GM18861 (cell line): ENCODE results near the gene HAGH.

Experiments
- ATAC-seq: cut with Tn5 transposase; IDR thresholded peaks from one replicate; pipeline ENCODE4 v1.9.1; 2021; ENCODE audit not compliant: unreplicated experiment

Gene HAGH

DNA sequence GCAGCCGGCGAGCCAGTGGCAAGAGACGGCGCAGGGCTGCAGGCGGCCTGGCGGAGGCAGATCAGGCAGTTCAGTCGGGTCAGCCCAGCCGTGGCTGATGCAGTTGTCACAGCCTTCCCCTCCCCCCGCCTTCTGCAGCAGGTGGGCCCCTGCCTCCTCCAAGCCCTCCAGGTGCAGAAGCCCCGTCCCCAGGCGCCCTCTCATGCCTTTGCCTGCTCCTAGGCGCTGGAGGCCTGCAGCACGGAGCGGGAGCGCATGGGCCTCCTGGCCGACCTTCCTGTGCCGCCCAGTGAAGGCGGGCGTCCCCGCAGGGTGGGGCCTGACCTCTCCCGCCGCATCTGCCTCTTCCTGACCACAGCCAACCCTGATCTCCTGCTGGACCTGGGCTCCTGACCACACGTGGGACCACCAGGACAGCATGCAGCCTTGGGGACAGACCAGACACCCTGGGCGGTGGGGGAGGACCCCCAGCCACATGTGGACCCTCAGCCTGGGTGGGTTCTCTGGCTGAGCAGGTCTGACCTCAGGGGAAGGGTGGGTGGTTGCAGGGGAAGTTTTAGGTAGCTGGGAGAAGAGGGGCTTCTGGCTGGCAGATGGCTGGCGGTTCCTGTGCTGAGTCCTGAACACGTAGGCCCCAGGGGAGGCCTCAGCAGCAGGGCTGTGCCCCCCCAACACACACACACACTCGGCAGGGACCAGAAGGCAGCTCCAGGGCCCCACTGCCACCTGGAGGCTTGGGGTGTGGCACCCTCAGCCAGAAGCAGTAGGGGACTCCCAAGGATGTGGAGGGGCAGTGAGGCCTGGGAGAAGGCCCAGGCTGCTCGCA lies 50.6 kb downstream of the HAGH start:
- no peak for ATAC-seq

DNA sequence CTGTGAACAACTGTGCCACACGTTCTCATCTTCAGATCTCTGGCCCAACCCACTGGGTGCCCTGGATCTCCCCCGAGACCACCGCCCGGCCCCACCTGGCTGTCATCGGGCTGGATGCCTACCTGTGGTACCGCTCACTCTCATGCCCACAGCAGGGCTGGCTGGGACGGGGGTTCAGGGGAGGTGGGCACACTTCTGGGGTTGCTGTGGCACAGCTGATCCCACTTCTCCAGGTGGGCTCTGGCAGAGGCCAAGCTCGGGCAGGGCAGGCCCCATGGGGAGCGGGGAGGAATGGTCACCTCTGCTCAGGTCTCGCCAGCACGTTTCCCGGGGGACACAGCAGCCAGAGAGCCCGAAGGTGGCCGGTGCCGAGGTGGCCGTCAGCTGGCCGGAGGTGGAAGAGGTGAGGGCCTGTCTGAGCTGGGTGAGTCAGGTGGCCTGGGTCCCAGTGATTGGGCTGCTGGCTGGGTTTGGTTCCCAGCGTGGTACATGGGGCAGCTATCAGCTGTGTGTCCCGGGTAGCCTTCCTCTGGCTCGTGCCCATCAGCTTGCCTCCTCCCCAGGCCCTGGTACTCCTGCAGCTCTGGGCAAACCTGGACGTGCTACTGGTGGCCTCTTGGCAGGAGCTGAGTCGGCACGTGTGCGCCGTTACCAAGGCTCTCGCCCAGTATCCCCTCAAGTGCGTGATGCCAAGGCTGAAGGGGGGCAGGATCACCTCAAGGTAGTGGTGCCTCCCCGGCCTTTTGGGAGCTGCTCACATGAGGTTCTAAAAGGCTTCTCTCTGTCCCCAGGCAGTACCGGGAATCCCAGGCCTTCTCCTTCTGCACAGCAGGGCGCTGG lies 51.4 kb downstream of the HAGH start:
- no peak for ATAC-seq

DNA sequence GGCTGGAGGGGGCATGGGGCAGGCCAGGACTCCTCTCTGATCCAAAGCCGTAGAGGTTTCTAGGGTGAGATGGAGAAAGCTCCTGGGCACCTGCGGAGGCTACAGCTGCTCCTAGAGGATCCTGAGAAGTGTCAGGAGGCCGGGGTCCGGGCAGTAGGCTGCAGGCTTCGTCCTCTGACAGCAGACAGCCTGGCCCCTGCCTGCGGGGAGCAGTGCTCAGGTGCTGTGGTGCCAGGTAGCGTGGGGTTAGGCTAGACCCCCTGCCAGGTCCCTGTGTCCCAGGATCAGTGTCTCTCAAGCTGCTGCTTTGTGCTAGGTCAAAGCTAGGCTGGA lies 52.2 kb downstream of the HAGH start:
- ATAC-seq = no peak

DNA sequence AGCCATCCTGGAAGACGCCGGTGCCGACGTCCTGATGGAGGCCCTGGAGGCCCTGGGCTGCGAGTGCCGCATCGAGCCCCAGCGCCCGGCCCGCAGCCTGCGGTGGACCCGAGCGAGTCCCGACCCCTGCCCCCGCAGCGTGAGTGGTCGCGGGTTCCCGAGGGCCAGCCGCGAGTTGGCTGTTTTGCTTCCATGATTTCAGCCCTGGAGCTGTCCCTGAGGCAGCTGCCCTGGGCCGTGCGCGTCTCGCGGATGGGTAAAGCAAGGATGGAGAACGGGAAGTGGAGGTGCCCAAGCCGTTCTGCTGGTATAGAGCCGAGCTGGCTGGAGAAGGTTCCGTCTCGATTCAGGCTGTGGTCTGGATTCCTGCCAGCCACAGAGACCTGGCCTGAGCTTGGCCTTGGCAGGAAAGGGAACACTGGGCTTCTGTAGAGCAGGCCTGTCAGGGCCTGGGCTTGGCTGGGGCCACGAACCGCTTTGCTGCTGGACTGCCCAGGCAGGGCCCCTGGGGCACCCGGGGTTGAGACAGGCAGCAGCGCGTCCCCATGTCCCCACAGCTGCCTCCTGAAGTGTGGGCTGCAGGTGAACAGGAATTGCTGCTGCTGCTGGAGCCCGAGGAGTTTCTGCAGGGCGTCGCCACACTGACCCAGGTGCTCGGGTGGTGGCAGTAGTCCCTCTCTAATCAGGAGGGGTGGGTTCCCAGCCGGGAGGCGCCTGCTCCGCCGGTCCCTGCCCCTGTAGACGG lies 52.8 kb downstream of the HAGH start:
- ATAC-seq = no peak

DNA sequence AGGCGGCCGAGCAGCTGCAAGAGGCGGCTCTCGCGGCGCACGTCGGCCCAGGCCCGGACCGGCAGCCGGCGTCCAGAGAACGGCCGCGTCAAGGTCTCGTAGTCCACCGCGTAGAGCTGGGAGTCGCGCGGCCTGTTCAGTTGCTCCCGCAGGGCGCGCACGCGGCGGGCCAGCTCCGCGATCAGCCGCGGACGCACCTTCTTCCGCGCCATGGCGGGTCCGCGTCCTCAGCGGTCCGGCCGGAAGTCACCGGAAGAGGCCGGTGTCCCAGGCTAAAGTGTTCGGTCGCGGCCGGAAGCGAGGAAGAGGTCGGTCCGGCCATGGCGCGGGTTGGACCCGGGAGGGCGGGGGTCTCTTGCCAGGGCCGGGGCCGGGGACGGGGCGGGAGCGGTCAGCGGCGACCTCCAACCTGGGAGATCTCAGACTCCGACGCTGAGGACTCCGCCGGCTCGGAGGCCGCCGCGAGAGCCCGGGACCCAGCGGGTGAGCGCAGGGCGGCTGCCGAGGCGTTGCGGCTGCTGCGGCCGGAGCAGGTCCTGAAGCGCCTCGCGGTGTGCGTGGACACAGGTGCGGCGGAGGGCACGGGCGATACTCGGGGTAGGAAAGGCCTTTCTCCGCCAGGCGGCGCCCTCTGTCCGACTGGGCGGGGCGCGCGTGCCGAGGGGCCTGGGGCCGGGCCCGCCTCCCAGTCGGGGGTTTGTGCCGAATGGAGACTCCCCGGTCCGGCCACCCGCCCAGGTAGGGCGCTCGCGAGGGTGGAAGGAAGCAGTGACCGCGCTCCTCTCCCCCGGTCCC lies 53.5 kb downstream of the HAGH start, which contains the start of gene MRPS34:
Gene MRPS34 (minus strand): TSS at position 227 of the 795 bp plus-strand sequence. CDS start 15 bp downstream, at position 212.
- peak; percentile 39 for ATAC-seq

DNA sequence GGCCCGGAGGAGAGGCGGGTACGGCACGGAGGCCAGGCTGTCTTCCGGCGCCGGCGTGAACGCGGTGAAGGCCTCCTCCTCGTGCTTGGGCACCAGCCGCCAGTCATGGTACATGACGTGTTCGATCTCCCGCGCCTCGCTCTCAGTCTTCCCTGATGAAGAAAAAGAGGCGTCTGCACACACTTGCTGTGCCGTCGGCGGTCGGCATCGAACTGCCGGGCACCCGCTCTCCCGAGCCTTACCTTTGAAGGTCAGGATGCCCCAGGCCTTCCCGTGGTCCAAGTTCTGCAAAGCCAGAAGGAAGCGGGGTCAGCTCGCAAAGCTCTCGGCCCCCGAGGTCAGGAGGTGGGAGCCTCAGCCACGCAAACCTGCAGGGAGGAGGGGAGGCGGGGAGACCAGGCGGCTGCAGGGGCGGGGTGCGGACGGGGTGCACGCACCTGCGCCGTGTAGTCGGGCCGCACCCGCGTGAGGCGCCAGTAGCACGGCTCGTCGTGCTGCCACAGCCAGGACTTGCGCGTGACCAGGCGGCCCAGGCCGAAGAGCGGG lies 54.2 kb downstream of the HAGH start, which contains the start of gene EME2:
Gene EME2 (plus strand): TSS at position 449 of the 546 bp plus-strand sequence. CDS start 418 bp downstream, outside the sequence.
- ATAC-seq = no peak

DNA sequence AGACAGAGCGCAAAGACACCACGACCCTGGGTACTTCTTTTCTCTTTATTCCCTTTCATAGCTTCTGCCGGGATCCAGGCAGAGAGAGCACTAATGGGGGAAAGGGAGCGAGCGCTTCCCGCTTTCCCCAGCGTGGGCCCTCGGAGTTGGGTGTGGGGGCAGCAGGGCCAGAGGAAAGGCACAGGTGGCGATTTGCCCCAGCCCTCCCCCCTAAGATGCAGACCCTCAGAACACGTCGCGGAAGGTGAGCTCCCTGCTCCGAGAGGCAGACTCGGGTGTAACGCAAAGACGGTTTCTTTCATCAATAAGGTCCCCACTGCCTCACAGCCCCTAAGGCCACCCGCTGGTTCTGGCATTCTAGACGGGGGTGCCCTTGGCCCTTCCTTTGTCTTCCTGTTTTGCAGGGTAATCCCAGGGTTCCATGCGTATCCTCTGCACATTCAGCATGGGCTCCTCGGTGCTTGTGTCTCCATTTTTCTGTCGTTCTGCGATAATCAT lies 54.7 kb downstream of the HAGH start:
- ATAC-seq = no peak

DNA sequence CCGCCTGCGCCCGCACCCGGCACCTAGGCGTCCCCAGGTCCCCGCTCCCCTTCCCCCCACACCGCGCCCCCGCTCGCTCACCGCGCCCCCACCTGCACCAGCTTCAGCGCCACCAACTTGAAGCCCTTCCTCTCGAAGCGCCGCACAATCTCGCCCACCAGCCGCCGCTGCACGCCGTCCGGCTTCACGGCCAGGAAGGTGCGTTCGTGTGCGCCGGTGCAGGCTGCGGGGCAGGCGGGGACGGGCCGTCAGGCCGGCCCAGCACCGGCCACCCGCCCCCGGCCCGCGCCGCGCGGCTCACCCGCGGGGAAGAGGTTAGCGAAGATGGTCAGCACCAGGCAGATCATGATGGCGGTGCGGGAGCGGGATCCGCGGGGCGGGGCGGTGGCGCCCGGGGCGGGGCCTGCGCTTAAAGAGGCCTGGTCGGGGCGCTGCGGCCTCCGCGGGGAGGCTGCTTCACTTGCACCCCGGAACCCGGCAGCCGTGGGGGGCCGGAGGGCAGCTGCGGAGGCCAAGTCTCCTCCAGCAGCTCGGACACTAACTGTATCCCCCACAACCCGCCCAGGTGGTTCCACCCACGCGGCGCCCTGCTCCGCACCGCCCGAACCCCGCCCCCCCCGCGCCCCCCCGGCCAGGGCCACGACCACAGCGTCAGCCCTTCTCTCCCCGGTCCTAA lies 55.3 kb downstream of the HAGH start, which contains the start of gene NME3:
Gene NME3 (minus strand): TSS at position 356 of the 676 bp plus-strand sequence. CDS start 9 bp downstream, at position 347.
- ATAC-seq = no peak

DNA sequence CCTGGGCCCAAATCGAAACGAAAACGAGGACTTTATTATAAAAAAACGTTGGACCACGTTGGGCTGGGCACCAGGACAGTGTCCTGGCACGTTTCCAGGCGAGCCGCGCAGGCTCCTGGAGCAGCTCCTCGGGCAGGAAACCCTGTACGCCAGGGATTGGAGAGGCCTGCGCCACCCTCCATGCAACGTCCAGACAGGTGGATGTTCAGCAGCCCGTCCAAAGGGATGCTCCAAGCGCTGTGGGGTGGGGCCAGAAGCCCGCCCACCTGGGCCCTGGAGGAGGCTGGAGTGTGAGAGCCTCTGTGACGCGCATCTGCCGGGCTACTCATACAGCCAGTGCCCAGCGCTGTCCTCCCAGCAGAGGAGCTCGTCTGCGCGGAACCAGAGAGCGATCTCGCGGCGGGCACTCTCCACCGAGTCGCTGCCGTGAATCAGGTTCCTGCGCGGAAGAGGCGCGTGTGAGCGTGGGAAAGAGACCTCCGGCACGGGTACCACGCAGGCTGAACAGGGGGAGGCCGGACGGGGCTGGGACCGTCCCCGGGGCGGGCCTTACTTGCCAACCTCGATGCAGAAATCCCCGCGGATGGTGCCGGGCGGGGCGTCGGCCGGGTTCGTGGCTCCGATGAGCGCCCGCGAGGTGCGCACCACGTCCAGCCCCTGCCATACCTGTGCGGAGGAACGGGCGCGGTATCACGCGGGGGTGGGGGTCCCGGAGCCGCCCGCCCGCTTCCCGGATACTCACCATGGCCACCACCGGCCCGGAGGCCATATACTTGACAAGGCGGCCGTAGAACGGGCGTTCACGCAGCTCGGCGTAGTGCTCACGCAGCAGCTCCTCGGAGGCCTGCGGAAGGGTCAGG lies 56.1 kb downstream of the HAGH start:
- no peak for ATAC-seq

DNA sequence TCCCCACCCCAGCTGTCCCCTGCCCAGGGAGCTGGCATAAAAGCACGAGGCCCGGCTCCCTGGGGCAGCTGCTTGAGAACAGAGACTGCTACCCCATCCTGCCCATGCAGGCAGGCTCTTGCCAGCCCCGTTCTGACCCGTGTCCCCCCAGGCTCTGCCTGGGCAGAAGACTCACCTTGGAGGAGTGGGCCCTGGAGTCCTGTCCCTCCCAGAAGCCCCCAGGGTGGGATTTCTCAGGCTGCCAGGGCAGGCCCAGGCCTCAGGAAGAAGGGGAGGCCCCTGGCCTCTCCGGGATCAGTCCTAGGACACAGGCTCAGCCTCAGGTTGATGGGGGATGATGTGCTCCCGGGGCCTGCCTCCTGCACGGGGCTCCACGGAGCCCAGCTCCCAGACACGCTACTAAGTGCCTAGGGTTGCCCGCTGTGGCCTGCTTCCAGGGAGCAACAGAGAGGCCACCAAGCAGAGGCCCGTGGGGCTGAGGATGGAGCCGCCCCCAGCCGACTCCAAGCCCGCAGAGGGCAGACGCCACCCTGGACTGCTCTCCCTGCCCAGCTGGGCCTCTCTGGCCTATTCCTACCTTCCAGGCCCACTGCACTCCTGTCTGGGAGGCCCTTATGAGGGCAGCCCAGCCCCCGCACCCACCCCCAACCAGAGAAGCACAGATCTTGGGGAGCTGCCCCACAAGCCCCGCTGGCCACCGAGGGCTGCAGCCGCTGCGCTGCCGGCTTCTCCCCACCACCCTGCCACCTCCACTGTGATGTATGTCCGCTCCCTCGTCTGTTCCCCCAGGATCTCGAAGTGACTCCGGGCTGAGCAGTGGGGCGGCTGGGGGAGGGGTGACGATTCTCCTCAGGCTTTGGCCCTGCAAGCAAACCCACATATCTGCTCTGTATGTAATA lies 57.0 kb downstream of the HAGH start:
- ATAC-seq = no peak

DNA sequence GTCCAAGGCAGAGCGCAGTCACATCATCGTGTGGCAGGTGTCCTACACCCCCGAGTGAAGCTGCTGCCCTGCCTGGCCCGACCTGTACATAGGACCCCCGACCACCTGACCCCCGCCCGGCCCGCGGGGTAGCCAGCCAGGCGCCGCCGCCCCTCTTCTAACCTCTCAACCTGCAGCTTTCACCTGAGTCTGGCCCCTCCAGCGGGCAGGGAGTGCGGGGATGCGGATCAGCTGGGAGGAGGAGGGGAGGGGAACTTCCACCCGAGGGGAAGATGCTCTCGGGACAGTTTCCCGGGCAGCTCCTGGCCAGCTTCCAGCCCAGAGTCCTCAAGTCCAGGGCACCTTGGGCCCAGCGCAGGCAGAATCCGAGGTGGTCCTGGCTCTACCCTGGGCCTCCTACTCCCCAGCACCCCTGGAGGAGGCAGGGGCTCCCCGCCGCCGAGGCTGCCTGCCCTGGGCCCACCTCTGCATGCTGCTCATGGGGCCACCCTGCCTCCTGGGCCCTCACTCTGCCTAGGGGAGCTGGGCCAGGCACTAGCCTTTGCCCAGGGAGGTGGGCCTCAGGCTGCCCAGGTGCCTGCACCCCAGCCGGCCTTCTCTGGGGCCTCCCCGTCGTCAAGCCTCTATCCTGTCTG lies 57.7 kb downstream of the HAGH start:
- no peak for ATAC-seq

DNA sequence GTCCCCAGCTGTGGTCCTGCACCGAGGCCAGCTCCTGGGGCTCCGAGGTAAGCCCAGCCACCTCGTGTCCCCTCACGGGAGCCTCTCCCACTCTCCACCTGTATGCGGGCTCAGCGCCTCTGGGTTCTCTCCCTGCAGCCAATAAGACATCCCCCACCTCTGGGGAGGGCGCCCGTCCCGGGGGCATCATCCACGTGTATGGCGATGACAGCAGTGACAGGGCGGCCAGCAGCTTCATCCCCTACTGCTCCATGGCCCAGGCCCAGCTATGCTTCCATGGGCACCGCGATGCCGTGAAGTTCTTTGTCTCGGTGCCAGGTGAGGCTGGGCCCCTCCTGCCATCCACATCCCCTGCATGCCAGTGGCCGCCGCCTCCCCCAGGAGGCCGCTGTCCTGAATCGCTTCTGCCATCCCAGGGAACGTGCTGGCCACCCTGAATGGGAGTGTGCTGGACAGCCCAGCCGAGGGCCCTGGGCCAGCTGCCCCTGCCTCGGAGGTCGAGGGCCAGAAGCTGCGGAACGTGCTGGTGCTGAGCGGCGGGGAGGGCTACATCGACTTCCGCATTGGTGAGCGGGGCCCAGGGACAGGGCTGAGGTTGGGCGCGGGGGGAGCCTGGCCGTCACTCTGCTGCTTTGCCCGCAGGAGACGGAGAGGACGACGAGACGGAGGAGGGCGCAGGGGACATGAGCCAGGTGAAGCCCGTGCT lies 58.4 kb downstream of the HAGH start:
- ATAC-seq = no peak

DNA sequence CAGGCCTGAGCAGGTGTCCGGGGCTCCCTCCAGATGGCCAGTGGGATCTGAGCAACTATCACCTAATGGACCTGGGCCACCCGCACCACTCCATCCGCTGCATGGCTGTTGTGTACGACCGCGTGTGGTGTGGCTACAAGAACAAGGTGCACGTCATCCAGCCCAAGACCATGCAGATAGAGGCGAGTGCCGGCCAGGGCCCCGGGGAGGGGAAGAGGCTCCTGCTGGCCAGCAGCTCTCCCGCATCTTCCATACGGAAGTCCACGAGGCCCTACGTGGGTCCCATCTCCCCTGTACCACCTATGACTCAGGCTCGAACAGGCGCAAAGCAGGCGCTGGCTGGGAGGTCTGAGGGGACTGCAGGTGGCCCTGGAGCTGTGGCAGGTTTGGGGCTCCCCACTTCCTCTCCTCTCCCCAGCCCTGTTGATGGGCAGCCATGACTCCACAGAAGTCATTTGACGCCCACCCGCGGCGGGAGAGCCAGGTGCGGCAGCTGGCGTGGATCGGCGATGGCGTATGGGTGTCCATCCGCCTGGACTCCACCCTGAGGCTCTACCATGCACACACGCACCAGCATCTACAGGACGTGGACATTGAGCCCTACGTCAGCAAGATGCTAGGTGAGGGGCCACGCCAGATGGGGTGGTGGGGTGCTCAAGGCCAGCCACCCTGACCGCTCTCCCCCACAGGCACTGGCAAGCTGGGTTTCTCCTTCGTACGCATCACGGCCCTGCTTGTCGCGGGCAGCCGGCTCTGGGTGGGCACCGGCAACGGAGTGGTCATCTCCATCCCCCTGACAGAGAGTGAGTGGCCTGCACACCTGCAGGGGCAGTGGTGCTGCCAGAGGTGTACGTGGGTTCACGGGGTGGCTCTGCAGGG lies 59.3 kb downstream of the HAGH start:
- no peak for ATAC-seq

DNA sequence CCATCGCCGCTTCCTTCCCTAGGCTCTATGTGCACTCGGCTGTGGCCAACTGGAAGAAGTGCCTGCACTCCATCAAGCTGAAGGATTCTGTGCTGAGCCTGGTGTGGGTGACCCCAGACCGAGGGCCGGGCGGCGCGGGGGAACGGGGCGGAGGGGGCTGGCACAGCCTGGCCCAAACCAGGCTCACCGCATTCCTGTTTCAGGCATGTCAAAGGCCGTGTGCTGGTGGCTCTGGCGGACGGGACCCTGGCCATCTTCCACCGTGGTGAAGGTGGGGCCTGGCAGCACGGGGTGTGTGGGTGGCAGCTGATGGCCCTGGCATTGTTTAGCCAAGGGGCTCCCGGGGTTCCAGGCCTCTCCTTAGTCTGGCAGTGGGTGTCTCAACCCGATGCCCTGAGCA lies 59.9 kb downstream of the HAGH start:
- no peak for ATAC-seq

DNA sequence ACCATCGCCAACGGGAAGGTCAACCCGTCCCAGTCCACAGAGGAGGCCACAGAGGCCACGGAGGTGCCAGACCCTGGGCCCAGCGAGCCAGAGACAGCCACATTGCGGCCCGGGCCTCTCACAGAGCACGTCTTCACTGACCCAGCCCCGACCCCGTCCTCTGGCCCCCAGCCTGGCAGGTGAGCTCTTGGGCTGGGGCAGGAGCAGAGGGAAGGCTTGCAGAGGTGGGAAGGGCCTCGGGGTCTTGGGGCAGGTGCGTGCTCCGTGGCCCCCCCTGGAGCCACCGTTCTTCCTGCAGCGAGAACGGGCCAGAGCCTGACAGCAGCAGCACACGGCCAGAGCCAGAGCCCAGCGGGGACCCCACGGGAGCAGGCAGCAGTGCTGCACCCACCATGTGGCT lies 60.4 kb downstream of the HAGH start:
- no peak for ATAC-seq
